NCI-H2196 treated with DMSO at 0.1 percent for 48 hours (cell line): ENCODE measurements around the gene MAGEB1.

ENCODE experiments used
- DNase-seq: peaks from one replicate; lab custom pipeline; 2025; ENCODE audit not compliant: unreplicated experiment; lab: John Stamatoyannopoulos, UW

The MAGEB1 gene

GRCh38 chrX:30296408-30297254 lies 49.7 kb downstream of the MAGEB1 start:
- DNase-seq: no peak

DNA sequence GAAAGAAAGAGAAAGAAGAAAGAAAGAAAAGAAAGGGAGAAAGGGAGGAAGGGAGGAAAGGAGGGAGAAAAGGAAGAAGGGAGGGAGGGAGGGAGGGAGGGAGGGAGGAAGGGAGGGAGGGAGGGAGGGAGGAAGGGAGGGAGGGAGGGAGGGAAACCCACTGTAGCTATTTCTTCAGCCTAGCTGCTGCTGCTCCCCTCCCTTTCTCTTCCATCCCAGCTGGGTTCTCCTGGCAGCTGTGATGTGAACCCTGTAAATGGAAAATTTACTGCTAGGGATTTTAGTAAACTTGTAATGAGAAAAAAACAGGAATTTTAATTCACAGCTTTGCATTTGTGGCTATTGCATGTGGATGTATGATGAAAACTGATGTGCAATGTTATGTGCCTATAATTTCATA lies 54.3 kb downstream of the MAGEB1 start:
- DNase-seq: no peak
